Central memory CD8-positive, alpha-beta T cell (primary cell): Measurements from ENCODE around the gene PRKCA.
"Not testable (repeated sequence)": the region's sequence is repeated elsewhere in the genome, so short reads cannot be mapped to it uniquely, and the experiment has no call there.

Source experiments
- ATAC-seq: fragments of 150-1000 bp; cut with Tn5 transposase; replicated peaks from 2 replicates; pipeline ENCODE4 v1.10.0; 2022; ENCODE audit warnings: mild to moderate bottlenecking, moderate FRiP score, moderate number of reproducible peaks; ENCODE audit not compliant: poor library complexity, severe bottlenecking; ENCODE audit errors: extremely low read depth
- DNase-seq, 2 donors: peaks; one replicate each; pipeline ENCODE4 v3.0.0; 2021; ENCODE audit warnings: low spot score in 2 of 2
- H3K27ac Mint-ChIP-seq: one replicate; pipeline ENCODE4 v1.8.0; 2022; ENCODE audit warnings: low read depth, mild to moderate bottlenecking, moderate library complexity, mixed read lengths
- H3K27me3 Mint-ChIP-seq: one replicate; pipeline ENCODE4 v1.8.0; 2022; ENCODE audit warnings: mixed read lengths
- H3K36me3 Mint-ChIP-seq: one replicate; pipeline ENCODE4 v1.8.0; 2022; ENCODE audit warnings: mild to moderate bottlenecking, moderate library complexity, mixed read lengths; ENCODE audit not compliant: insufficient read depth
- H3K4me1 Mint-ChIP-seq: one replicate; pipeline ENCODE4 v1.8.0; 2022; ENCODE audit warnings: mixed read lengths
- H3K4me3 Mint-ChIP-seq: one replicate; pipeline ENCODE4 v1.8.0; 2022; ENCODE audit warnings: mild to moderate bottlenecking, moderate library complexity, mixed read lengths
- H3K9me3 Mint-ChIP-seq: one replicate; pipeline ENCODE4 v1.8.0; 2022; ENCODE audit warnings: mixed read lengths

The PRKCA gene

GRCh38 chr17:66450852-66451158, 148.4 kb downstream of the PRKCA start:
- peaks cover 5% of the 10 kb centered on the region for H3K4me1 Mint-ChIP-seq
- no peak overlapping the region for H3K4me3 Mint-ChIP-seq
- no peaks in the 10 kb centered on the region for H3K27me3 Mint-ChIP-seq
- no peak for DNase-seq
- no peaks in the 10 kb centered on the region for H3K9me3 Mint-ChIP-seq
- no peak for ATAC-seq
- no peak overlapping the region for H3K27ac Mint-ChIP-seq
- peaks cover 3% of the 10 kb centered on the region for H3K36me3 Mint-ChIP-seq

- no peaks in the 10 kb centered on the region for H3K9me3 Mint-ChIP-seq
- no peak for DNase-seq
- no peak overlapping the region for H3K27ac Mint-ChIP-seq
- no peaks in the 10 kb centered on the region for H3K27me3 Mint-ChIP-seq
- no peak overlapping the region for H3K4me3 Mint-ChIP-seq
- ATAC-seq: no peak
- H3K4me1 Mint-ChIP-seq: peaks cover 5% of the 10 kb centered on the region
- peaks cover 3% of the 10 kb centered on the region for H3K36me3 Mint-ChIP-seq
These were observed 149.1 kb downstream of the PRKCA start for GRCh38 chr17:66451188-66452149.

GRCh38 chr17:66455060-66455459, 152.6 kb downstream of the PRKCA start:
- DNase-seq (no peak), ATAC-seq (no peak)
- H3K4me3 Mint-ChIP-seq: no peak overlapping the region
- H3K27me3 Mint-ChIP-seq: no peaks in the 10 kb centered on the region
- peaks cover 3% of the 10 kb centered on the region for H3K36me3 Mint-ChIP-seq
- H3K9me3 Mint-ChIP-seq: peaks cover 6% of the 10 kb centered on the region
- no peak overlapping the region for H3K27ac Mint-ChIP-seq
- H3K4me1 Mint-ChIP-seq: peaks cover 5% of the 10 kb centered on the region

GRCh38 chr17:66457499-66457898, 155.1 kb downstream of the PRKCA start:
- not testable (repeated sequence) for ATAC-seq, H3K27ac Mint-ChIP-seq, H3K4me3 Mint-ChIP-seq, H3K9me3 Mint-ChIP-seq, H3K27me3 Mint-ChIP-seq, H3K36me3 Mint-ChIP-seq, DNase-seq, H3K4me1 Mint-ChIP-seq

GRCh38 chr17:66458782-66459181, 156.4 kb downstream of the PRKCA start:
- Mint-ChIP-seq H3K27ac (no peak overlapping the region), H3K9me3 (peaks cover 6% of the 10 kb centered on the region), H3K4me1 (no peaks in the 10 kb centered on the region), H3K27me3 (no peaks in the 10 kb centered on the region), H3K36me3 (no peaks in the 10 kb centered on the region), H3K4me3 (no peak overlapping the region)
- ATAC-seq (no peak), DNase-seq (no peak)

GRCh38 chr17:66459811-66460270, 157.4 kb downstream of the PRKCA start:
- DNase-seq (no peak), ATAC-seq (no peak)
- Mint-ChIP-seq H3K36me3 (no peaks in the 10 kb centered on the region), H3K4me1 (no peaks in the 10 kb centered on the region), H3K27ac (no peak overlapping the region), H3K9me3 (peaks cover 6% of the 10 kb centered on the region), H3K4me3 (no peak overlapping the region), H3K27me3 (no peaks in the 10 kb centered on the region)

GRCh38 chr17:66460558-66460957, 158.1 kb downstream of the PRKCA start:
- H3K4me1 Mint-ChIP-seq: no peaks in the 10 kb centered on the region
- peaks cover 6% of the 10 kb centered on the region for H3K9me3 Mint-ChIP-seq
- no peaks in the 10 kb centered on the region for H3K36me3 Mint-ChIP-seq
- H3K27me3 Mint-ChIP-seq: no peaks in the 10 kb centered on the region
- ATAC-seq: no peak
- H3K27ac Mint-ChIP-seq: no peak overlapping the region
- no peak overlapping the region for H3K4me3 Mint-ChIP-seq
- no peak for DNase-seq

- H3K9me3 Mint-ChIP-seq: peaks cover 6% of the 10 kb centered on the region
- H3K27ac Mint-ChIP-seq: no peak overlapping the region
- H3K27me3 Mint-ChIP-seq: no peaks in the 10 kb centered on the region
- no peak for DNase-seq
- H3K4me1 Mint-ChIP-seq: no peaks in the 10 kb centered on the region
- no peak overlapping the region for H3K4me3 Mint-ChIP-seq
- no peak for ATAC-seq
- no peaks in the 10 kb centered on the region for H3K36me3 Mint-ChIP-seq
These were observed 159.1 kb downstream of the PRKCA start for GRCh38 chr17:66461343-66461995.

- no peak for ATAC-seq
- Mint-ChIP-seq H3K27ac (no peak overlapping the region), H3K4me1 (peaks cover 3% of the 10 kb centered on the region)
These were observed 159.6 kb downstream of the PRKCA start for GRCh38 chr17:66462010-66462409.

GRCh38 chr17:66464921-66465320, 162.5 kb downstream of the PRKCA start:
- DNase-seq (no peak), ATAC-seq (no peak)
- Mint-ChIP-seq H3K36me3 (no peaks in the 10 kb centered on the region), H3K27me3 (no peaks in the 10 kb centered on the region), H3K4me3 (no peak overlapping the region), H3K27ac (no peak overlapping the region), H3K9me3 (no peaks in the 10 kb centered on the region), H3K4me1 (peaks cover 19% of the 10 kb centered on the region)

More at GRCh38 chr17:66462010-66462409, 159.6 kb downstream of the PRKCA start:
- Mint-ChIP-seq H3K9me3 (peaks cover 3% of the 10 kb centered on the region), H3K4me3 (no peak overlapping the region), H3K27me3 (no peaks in the 10 kb centered on the region), H3K36me3 (no peaks in the 10 kb centered on the region)
- DNase-seq: no peak

GRCh38 chr17:66465701-66466100, 163.3 kb downstream of the PRKCA start:
- H3K4me1 Mint-ChIP-seq: peaks cover 19% of the 10 kb centered on the region

GRCh38 chr17:66466106-66466820, 163.8 kb downstream of the PRKCA start:
- Mint-ChIP-seq H3K4me3 (no peak overlapping the region), H3K27ac (no peak overlapping the region), H3K9me3 (no peaks in the 10 kb centered on the region), H3K36me3 (no peaks in the 10 kb centered on the region), H3K27me3 (no peaks in the 10 kb centered on the region), H3K4me1 (peaks cover 19% of the 10 kb centered on the region)
- DNase-seq (no peak), ATAC-seq (no peak)

More at GRCh38 chr17:66465701-66466100, 163.3 kb downstream of the PRKCA start:
- Mint-ChIP-seq H3K27ac (no peak overlapping the region), H3K9me3 (no peaks in the 10 kb centered on the region), H3K27me3 (no peaks in the 10 kb centered on the region), H3K36me3 (no peaks in the 10 kb centered on the region), H3K4me3 (no peak overlapping the region)
- ATAC-seq (no peak), DNase-seq (no peak)
